SK-N-SH (cell line): ENCODE measurements around the gene FAM149A.

Experiments
- CTCF ChIP-seq: fragments of 200-600 bp; sonication (generic); IDR thresholded peaks from 2 replicates; pipeline ENCODE4 v1.6.1; 2017; ENCODE audit warnings: antibody characterized with exemption, mild to moderate bottlenecking, moderate library complexity
- ELF1 ChIP-seq: IDR thresholded peaks from 2 replicates; pipeline ENCODE4 v1.4.0; 2012
- MAX ChIP-seq: IDR thresholded peaks from 2 replicates; pipeline ENCODE4 v1.4.0; 2012; ENCODE audit warnings: low read depth

- TF ChIP-seq CTCF = no peak
- no peak for TF ChIP-seq MAX
- no peak for TF ChIP-seq ELF1
Measured at GRCh38 chr4:186170966-186171365, 66.5 kb downstream of the FAM149A start.
